ENCODE results near the gene ADGRL3. TPM values are rescaled to one million over a fixed set of nuclear protein-coding genes. Genes with fewer than 3 reads are reported as not detected.
A peak's percentile ranks its signal among the peaks of the same experiment; 100 is the strongest.
"Not testable (repeated sequence)": the region's sequence is repeated elsewhere in the genome, so short reads cannot be mapped to it uniquely, and the experiment has no call there.

Gene ADGRL3
- total RNA-seq, 1 experiment from 2014 or later: 1.0 TPM

GRCh38 chr4:61309616-61310015 lies 109.5 kb downstream of the ADGRL3 start:
- in situ Hi-C loops (cut with HindIII; ENCODE audit: low pct_unique_long_range_greater_than_20kb, low sequenced_read_pairs): no loop called here
- DNase-seq (ENCODE audit: low read depth, low spot score): no peak

DNA sequence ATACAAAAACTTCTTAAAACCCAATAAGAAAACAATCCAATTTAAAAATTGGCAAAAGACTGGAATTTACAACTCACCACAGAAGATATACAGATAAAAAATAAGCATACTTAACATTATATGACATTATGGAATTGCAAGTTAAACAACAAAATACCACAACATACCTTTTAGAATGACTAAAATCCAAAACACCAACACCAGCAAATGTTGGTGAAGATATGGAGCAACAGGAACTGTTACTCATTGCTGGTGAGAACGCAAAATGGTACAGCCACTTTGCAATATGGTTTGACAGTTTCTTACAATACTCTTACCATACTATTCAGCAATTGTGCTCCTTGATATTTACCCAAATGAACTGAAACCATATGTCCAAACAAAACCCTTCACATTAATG lies 112.4 kb downstream of the ADGRL3 start:
- DNase-seq (ENCODE audit: low read depth, low spot score): no peak
- in situ Hi-C loops (cut with HindIII; ENCODE audit: low pct_unique_long_range_greater_than_20kb, low sequenced_read_pairs): no loop called here

DNA sequence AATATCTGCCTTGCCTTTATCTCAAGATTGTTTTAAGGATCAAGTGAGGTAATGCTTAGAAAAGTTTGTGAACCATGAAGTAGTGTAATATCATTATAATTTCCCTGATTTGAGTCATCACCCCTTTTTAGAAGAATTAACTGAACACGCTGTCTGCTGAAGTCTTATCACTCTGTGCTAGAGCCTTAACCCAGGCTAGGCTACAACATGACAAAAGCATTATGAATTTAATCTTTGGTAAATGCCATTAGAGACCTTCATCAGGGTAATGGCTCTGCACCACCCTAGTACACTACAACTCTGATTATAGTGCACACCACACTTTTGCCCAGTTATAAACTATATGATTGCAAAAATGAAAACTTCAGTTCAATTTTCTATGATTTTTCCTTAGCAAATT lies 118.3 kb downstream of the ADGRL3 start:
- DNase-seq (ENCODE audit: low read depth, low spot score): no peak
- in situ Hi-C loops (cut with HindIII; ENCODE audit: low pct_unique_long_range_greater_than_20kb, low sequenced_read_pairs): no loop called here

- in situ Hi-C loops (cut with HindIII; ENCODE audit: low pct_unique_long_range_greater_than_20kb, low sequenced_read_pairs): no loop called here
- no peak for DNase-seq (ENCODE audit: low read depth, low spot score)
Observed at GRCh38 chr4:61319156-61319555, 119.0 kb downstream of the ADGRL3 start.

GRCh38 chr4:61320154-61320553 lies 120.0 kb downstream of the ADGRL3 start:
- in situ Hi-C loops (cut with HindIII; ENCODE audit: low pct_unique_long_range_greater_than_20kb, low sequenced_read_pairs): no loop called here
- no peak for DNase-seq (ENCODE audit: low read depth, low spot score)

- in situ Hi-C loops (cut with HindIII; ENCODE audit: low pct_unique_long_range_greater_than_20kb, low sequenced_read_pairs): no loop called here
- no peak for DNase-seq (ENCODE audit: low read depth, low spot score)
Observed at GRCh38 chr4:61320631-61321030, 120.5 kb downstream of the ADGRL3 start.

DNA sequence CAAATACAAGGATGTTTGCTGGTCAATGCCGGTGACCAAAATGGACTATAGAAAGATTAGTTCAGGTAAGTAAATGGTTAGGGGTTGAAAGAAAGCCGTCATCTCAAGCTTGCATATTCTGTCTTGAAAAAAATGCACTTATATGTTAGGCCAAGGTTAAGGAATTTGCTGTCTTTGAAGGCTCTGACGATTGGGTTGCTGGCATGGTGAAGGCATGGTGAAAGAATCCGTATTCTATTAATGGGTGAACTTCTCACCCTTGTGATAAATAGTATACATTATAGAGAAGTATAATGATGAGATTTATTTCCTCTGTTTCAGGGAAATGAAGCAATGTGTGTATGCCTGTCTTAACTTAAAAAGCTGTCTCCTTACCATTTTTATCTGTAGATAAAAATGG lies 132.6 kb downstream of the ADGRL3 start:
- in situ Hi-C loops (cut with HindIII; ENCODE audit: low pct_unique_long_range_greater_than_20kb, low sequenced_read_pairs): no loop called here
- no peak for DNase-seq (ENCODE audit: low read depth, low spot score)

- in situ Hi-C loops (cut with HindIII; ENCODE audit: low pct_unique_long_range_greater_than_20kb, low sequenced_read_pairs): no loop called here
- no peak for DNase-seq (ENCODE audit: low read depth, low spot score)
Observed at GRCh38 chr4:61333490-61333889, 133.4 kb downstream of the ADGRL3 start.

GRCh38 chr4:61335241-61335763 lies 135.2 kb downstream of the ADGRL3 start:
- DNase-seq (ENCODE audit: low read depth, low spot score): no peak
- in situ Hi-C loops (cut with HindIII; ENCODE audit: low pct_unique_long_range_greater_than_20kb, low sequenced_read_pairs): no loop called here

- in situ Hi-C loops (cut with HindIII; ENCODE audit: low pct_unique_long_range_greater_than_20kb, low sequenced_read_pairs): no loop called here
- DNase-seq (ENCODE audit: low read depth, low spot score): peak; percentile 3
Observed at GRCh38 chr4:61336488-61336887, 136.4 kb downstream of the ADGRL3 start.

- in situ Hi-C loops (cut with HindIII; ENCODE audit: low pct_unique_long_range_greater_than_20kb, low sequenced_read_pairs): no loop called here
- no peak for DNase-seq (ENCODE audit: low read depth, low spot score)
Observed at GRCh38 chr4:61336916-61337315, 136.8 kb downstream of the ADGRL3 start.

GRCh38 chr4:61342061-61342460 lies 141.9 kb downstream of the ADGRL3 start:
- in situ Hi-C loops (cut with HindIII; ENCODE audit: low pct_unique_long_range_greater_than_20kb, low sequenced_read_pairs): no loop called here
- DNase-seq (ENCODE audit: low read depth, low spot score): no peak

DNA sequence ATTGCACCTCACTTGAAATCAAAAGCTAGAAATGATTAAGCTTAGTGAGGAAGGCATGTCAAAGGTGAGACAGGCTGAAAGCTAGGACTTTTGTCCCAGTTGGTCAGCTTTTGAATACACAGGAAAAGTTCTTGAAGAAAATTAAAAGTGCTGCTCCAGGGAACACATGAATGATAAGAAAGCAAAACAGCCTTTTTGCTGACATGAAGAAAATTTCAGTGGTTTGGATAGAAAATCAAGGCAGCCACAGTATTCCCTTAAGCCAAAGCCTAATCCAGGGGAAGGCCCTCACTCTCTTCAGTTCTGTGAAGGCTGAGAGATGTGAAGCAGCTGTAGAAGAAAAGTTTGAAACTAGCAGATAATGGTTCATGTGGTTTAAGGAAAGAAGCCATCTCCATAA lies 150.8 kb downstream of the ADGRL3 start:
- in situ Hi-C loops (cut with HindIII; ENCODE audit: low pct_unique_long_range_greater_than_20kb, low sequenced_read_pairs): no loop called here

DNA sequence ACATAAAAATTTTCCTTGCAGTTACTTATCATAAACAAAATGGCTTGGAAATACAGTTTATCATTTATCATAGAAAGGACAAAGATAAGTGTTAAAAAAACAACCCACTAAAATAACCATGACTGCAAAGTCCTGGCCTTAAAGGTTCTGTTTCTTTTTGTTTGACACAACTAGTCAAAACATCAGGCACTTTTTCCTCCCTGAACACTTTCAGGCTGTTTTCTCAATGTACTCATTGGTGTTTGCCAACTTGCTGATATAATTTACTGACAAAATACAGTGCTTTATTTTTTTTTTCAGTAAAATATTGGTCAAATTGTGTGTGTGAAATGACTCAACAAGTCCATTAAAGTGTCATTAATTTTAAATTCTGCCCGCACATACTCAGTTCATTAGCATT lies 156.6 kb downstream of the ADGRL3 start:
- in situ Hi-C loops (cut with HindIII; ENCODE audit: low pct_unique_long_range_greater_than_20kb, low sequenced_read_pairs): no loop called here
- no peak for DNase-seq (ENCODE audit: low read depth, low spot score)

More for the DNA sequence above, 150.8 kb downstream of the ADGRL3 start:
- DNase-seq (ENCODE audit: low read depth, low spot score): no peak

GRCh38 chr4:61359301-61359700 lies 159.2 kb downstream of the ADGRL3 start:
- no peak for DNase-seq (ENCODE audit: low read depth, low spot score)
- in situ Hi-C loops (cut with HindIII; ENCODE audit: low pct_unique_long_range_greater_than_20kb, low sequenced_read_pairs): no loop called here

DNA sequence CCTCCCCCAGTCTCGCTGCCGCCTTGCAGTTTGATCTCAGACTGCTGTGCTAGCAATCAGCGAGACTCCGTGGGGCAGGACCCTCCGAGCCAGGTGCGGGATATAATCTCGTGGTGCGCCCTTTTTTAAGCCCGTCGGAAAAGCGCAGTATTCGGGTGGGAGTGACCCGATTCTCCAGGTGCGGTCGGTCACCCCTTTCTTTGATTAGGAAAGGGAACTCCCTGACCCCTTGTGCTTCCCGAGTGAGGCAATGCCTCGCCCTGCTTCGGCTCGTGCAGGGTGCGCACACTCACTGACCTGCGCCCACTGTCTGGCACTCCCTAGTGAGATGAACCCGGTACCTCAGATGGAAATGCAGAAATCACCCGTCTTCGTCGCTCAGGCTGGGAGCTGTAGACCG lies 172.7 kb downstream of the ADGRL3 start:
- DNase-seq (ENCODE audit: low read depth, low spot score); in situ Hi-C loops (cut with HindIII; ENCODE audit: low pct_unique_long_range_greater_than_20kb, low sequenced_read_pairs): not testable (repeated sequence)

DNA sequence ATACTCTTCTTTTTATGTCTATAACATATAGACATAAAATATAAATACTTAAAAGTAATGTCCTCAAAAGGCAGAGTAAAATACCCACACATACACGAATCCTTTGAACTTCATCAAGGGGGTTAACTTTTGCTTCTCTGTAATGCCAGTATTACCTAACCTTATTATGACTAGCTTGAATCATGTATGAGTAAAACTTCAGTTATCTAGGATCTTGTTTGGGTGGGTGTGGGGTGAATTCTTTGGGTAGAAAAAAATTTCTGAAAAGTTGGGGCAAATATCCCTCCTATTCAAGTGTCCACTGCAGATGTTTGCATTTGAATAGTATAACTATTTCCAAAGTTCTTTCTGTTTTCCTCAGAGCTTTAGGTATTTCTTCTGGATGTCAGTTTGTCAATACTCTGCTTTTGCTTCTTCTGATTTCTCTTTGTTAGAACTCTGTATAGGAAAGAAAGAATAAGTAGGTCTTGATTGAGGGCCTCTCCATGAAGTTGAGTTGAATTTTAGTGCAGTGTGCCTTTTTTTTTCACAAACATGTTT lies 173.8 kb downstream of the ADGRL3 start:
- DNase-seq (ENCODE audit: low read depth, low spot score): no peak
- in situ Hi-C loops (cut with HindIII; ENCODE audit: low pct_unique_long_range_greater_than_20kb, low sequenced_read_pairs): no loop called here

- DNase-seq (ENCODE audit: low read depth, low spot score): no peak
- in situ Hi-C loops (cut with HindIII; ENCODE audit: low pct_unique_long_range_greater_than_20kb, low sequenced_read_pairs): no loop called here
Observed at GRCh38 chr4:61374447-61374891, 174.3 kb downstream of the ADGRL3 start.

- no peak for DNase-seq (ENCODE audit: low read depth, low spot score)
- in situ Hi-C loops (cut with HindIII; ENCODE audit: low pct_unique_long_range_greater_than_20kb, low sequenced_read_pairs): no loop called here
Observed at GRCh38 chr4:61375301-61375700, 175.2 kb downstream of the ADGRL3 start.

DNA sequence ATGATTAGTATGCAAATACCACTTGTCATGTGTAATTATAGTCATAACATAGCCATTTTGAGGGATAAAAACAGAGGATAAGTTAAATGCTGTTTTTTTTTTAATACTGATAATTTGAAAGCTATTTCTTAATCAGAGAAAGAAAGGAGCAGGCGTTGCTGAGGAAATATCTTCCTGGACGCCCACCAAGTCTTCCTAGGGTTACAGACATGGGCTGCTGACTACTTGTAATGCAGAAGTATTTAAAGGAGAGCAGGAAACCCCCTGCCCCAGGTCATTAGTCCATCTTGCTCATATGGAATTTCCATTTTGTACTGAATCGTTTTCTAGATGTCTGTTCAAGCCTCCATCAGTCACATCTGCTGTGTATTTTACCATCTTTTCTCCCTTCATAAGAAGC lies 176.2 kb downstream of the ADGRL3 start:
- in situ Hi-C loops (cut with HindIII; ENCODE audit: low pct_unique_long_range_greater_than_20kb, low sequenced_read_pairs): no loop called here
- DNase-seq (ENCODE audit: low read depth, low spot score): no peak
